ENCODE measurements around the gene DCLK1. TPM values are rescaled to one million over a fixed set of nuclear protein-coding genes. Genes with fewer than 3 reads are reported as not detected.

Gene DCLK1
- total RNA-seq, 1 experiment from 2014 or later, result 2.2 TPM

- Histone ChIP-seq H3K4me1 (replicated peaks) (peaks cover 33% of the 10 kb centered on the region), H3K27me3 (replicated peaks) (no peaks in the 10 kb centered on the region), H3K4me3 (no peak overlapping the region), H3K27ac (no peak overlapping the region), H3K9me3 (replicated peaks) (no peaks in the 10 kb centered on the region), H3K36me3 (no peaks in the 10 kb centered on the region)
- no peak for DNase-seq (ENCODE audit: low read depth in 1 of 2, low spot score in 2 of 2)
Measured at GRCh38 chr13:35841060-35841521, 290.1 kb downstream of the DCLK1 start.

DNA sequence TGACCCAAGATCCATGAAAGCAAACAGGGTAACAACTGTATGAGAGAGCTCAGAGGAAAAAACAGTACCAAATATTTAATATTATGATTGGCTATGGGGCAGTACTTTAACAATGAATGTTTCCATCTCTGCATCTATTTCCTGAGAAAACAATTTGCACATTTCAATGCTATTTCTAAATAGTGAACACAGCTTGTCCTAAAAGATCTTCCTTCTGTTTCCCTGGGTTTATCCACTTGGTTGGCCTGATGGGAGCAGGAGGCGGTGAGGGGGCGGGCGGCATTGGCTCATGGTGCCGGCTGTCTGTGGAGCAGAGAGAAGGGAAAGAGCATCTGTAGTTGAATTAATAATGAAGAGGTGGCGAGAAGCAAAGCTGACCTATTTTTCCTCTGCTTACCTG is 291.4 kb downstream of the DCLK1 start:
- H3K27me3 ChIP-seq (replicated peaks), result no peaks in the 10 kb centered on the region
- no peaks in the 10 kb centered on the region for H3K9me3 ChIP-seq (replicated peaks)
- peak overlapping the region; percentile 91 for H3K27ac ChIP-seq
- H3K4me1 ChIP-seq (replicated peaks), result peaks cover 33% of the 10 kb centered on the region
- no peaks in the 10 kb centered on the region for H3K36me3 ChIP-seq
- H3K4me3 ChIP-seq, result no peak overlapping the region
- no peak for DNase-seq (ENCODE audit: low read depth in 1 of 2, low spot score in 2 of 2)

DNA sequence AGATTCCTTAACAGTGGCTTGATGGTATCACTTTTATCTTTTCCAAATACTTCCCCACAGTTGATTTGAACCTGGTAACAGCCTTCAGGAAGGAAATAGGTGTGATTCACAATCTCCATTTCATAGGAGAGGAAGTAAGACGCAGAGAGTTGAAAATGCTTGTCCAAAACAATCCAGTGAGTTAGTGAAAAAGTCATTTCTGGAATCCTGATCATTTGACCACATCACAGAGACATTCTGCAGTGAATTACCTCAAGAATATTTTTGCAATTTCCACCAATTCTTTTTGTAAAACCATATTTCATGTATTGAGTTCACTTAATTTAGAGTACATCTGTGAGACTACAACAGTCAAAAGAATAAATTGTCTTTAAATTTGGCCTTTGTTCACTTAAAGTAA is 292.8 kb downstream of the DCLK1 start:
- peak in 1 of 2 experiments; percentile 76 for DNase-seq (ENCODE audit: low read depth in 1 of 2, low spot score in 2 of 2)
- Histone ChIP-seq H3K4me1 (replicated peaks) (peaks cover 33% of the 10 kb centered on the region), H3K9me3 (replicated peaks) (no peaks in the 10 kb centered on the region), H3K27me3 (replicated peaks) (no peaks in the 10 kb centered on the region), H3K36me3 (no peaks in the 10 kb centered on the region), H3K27ac (peak overlapping the region; percentile 91), H3K4me3 (no peak overlapping the region)

- H3K9me3 ChIP-seq (replicated peaks), result no peaks in the 10 kb centered on the region
- no peak for DNase-seq (ENCODE audit: low read depth in 1 of 2, low spot score in 2 of 2)
- H3K36me3 ChIP-seq, result no peaks in the 10 kb centered on the region
- no peaks in the 10 kb centered on the region for H3K27me3 ChIP-seq (replicated peaks)
- peaks cover 46% of the 10 kb centered on the region for H3K4me1 ChIP-seq (replicated peaks)
- no peak overlapping the region for H3K27ac ChIP-seq
- no peak overlapping the region for H3K4me3 ChIP-seq
Measured at GRCh38 chr13:35836446-35836845, 294.7 kb downstream of the DCLK1 start.

GRCh38 chr13:35835989-35836388 is 295.2 kb downstream of the DCLK1 start:
- H3K36me3 ChIP-seq, result no peaks in the 10 kb centered on the region
- H3K27ac ChIP-seq, result no peak overlapping the region
- DNase-seq (ENCODE audit: low read depth in 1 of 2, low spot score in 2 of 2), result no peak
- peaks cover 46% of the 10 kb centered on the region for H3K4me1 ChIP-seq (replicated peaks)
- H3K4me3 ChIP-seq, result no peak overlapping the region
- H3K9me3 ChIP-seq (replicated peaks), result no peaks in the 10 kb centered on the region
- no peaks in the 10 kb centered on the region for H3K27me3 ChIP-seq (replicated peaks)

- Histone ChIP-seq H3K4me1 (replicated peaks) (peaks cover 32% of the 10 kb centered on the region), H3K27ac (no peak overlapping the region), H3K9me3 (replicated peaks) (no peaks in the 10 kb centered on the region), H3K36me3 (no peaks in the 10 kb centered on the region), H3K4me3 (no peak overlapping the region), H3K27me3 (replicated peaks) (no peaks in the 10 kb centered on the region)
- no peak for DNase-seq (ENCODE audit: low read depth in 1 of 2, low spot score in 2 of 2)
Measured at GRCh38 chr13:35833608-35834275, 297.4 kb downstream of the DCLK1 start.

DNA sequence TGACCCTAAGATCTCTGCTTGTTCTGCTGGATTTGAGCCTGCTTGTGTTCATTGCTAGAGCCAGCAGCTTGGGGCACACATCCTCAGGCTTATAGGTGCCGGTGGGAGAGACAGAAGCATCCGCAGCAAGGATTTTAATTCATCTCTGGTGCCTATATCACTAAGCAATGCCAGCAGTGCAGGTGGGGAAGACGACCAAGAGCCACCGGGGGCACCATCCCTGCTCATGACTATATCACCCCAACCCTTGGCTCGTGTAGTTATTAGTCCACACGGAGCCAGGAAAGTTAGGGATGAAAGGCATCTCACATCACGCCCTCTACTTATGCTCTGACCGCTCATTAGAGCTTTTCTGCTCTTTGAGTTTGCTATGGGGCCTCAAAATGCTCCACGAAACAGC is 298.2 kb downstream of the DCLK1 start:
- Histone ChIP-seq H3K9me3 (replicated peaks) (no peaks in the 10 kb centered on the region), H3K36me3 (no peaks in the 10 kb centered on the region), H3K4me3 (no peak overlapping the region), H3K27me3 (replicated peaks) (no peaks in the 10 kb centered on the region), H3K4me1 (replicated peaks) (peaks cover 25% of the 10 kb centered on the region), H3K27ac (no peak overlapping the region)
- no peak for DNase-seq (ENCODE audit: low read depth in 1 of 2, low spot score in 2 of 2)

GRCh38 chr13:35832551-35832950 is 298.6 kb downstream of the DCLK1 start:
- Histone ChIP-seq H3K27me3 (replicated peaks) (no peaks in the 10 kb centered on the region), H3K36me3 (no peaks in the 10 kb centered on the region), H3K4me1 (replicated peaks) (peaks cover 20% of the 10 kb centered on the region), H3K27ac (no peak overlapping the region), H3K9me3 (replicated peaks) (no peaks in the 10 kb centered on the region), H3K4me3 (no peak overlapping the region)
- DNase-seq (ENCODE audit: low read depth in 1 of 2, low spot score in 2 of 2), result no peak

GRCh38 chr13:35830850-35831450 is 300.2 kb downstream of the DCLK1 start:
- no peaks in the 10 kb centered on the region for H3K9me3 ChIP-seq (replicated peaks)
- peaks cover 12% of the 10 kb centered on the region for H3K4me1 ChIP-seq (replicated peaks)
- H3K36me3 ChIP-seq, result no peaks in the 10 kb centered on the region
- no peak overlapping the region for H3K27ac ChIP-seq
- H3K4me3 ChIP-seq, result no peak overlapping the region
- no peak for DNase-seq (ENCODE audit: low read depth in 1 of 2, low spot score in 2 of 2)
- H3K27me3 ChIP-seq (replicated peaks), result no peaks in the 10 kb centered on the region

DNA sequence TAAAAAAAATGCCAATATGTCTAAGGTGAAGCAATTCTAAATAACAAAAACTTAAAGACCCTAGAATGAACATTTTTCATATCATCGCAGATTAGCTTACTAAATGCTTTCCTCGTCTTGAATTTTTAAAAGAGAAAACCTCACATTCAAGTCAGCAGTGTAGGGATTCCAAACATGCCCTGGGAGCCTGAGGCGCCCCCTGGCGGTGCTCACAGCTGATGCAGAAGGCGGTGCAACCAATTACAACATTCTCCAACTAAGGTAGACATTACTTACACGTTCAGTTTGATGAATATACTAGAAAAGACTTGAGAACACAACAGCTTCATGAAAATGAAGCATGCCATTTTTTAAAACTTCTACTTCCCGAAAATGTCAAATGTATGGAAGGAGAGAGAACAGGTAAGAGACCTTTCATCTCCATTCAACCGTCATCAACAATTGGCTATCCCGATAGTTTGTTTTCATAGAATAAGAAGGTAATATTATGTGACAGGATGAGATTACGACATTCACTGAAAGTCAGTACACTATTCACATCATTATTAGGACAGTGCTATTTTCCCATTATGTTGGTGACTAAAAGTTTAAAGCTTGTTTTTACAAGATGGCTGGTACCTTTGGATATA is 304.4 kb downstream of the DCLK1 start:
- no peak for DNase-seq (ENCODE audit: low read depth in 1 of 2, low spot score in 2 of 2)
- H3K4me1 ChIP-seq (replicated peaks), result no peaks in the 10 kb centered on the region
- H3K27me3 ChIP-seq (replicated peaks), result no peaks in the 10 kb centered on the region
- no peak overlapping the region for H3K27ac ChIP-seq
- H3K36me3 ChIP-seq, result no peaks in the 10 kb centered on the region
- H3K4me3 ChIP-seq, result no peak overlapping the region
- H3K9me3 ChIP-seq (replicated peaks), result no peaks in the 10 kb centered on the region

- Histone ChIP-seq H3K36me3 (no peaks in the 10 kb centered on the region), H3K4me3 (no peak overlapping the region), H3K4me1 (replicated peaks) (no peaks in the 10 kb centered on the region), H3K9me3 (replicated peaks) (no peaks in the 10 kb centered on the region), H3K27me3 (replicated peaks) (no peaks in the 10 kb centered on the region), H3K27ac (no peak overlapping the region)
- DNase-seq (ENCODE audit: low read depth in 1 of 2, low spot score in 2 of 2), result no peak
Measured at GRCh38 chr13:35824825-35825224, 306.4 kb downstream of the DCLK1 start.

DNA sequence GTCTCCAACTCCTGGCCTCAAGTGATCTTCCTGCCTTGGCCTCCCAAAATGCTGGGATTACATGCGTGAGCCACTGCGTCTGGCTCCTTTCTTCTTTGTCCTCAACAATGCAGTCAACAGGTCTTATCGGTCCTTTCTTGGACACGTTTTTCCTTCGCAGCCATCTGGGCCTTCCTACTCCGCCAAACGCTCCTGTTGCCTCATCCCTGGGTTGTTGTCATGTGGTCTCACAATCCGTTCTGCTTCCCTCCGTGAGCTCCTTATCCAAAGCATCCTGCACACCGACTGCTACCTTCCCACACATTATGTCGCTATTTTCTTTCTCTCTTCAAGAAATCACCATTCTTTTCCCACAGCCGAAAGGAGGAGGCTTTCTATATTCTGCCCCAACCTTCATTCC is 306.8 kb downstream of the DCLK1 start:
- Histone ChIP-seq H3K27me3 (replicated peaks) (no peaks in the 10 kb centered on the region), H3K36me3 (no peaks in the 10 kb centered on the region), H3K27ac (no peak overlapping the region), H3K9me3 (replicated peaks) (no peaks in the 10 kb centered on the region), H3K4me1 (replicated peaks) (no peaks in the 10 kb centered on the region), H3K4me3 (no peak overlapping the region)
- DNase-seq (ENCODE audit: low read depth in 1 of 2, low spot score in 2 of 2), result no peak

- no peaks in the 10 kb centered on the region for H3K9me3 ChIP-seq (replicated peaks)
- no peak for DNase-seq (ENCODE audit: low read depth in 1 of 2, low spot score in 2 of 2)
- no peaks in the 10 kb centered on the region for H3K36me3 ChIP-seq
- H3K27ac ChIP-seq, result no peak overlapping the region
- no peaks in the 10 kb centered on the region for H3K4me1 ChIP-seq (replicated peaks)
- H3K27me3 ChIP-seq (replicated peaks), result no peaks in the 10 kb centered on the region
- no peak overlapping the region for H3K4me3 ChIP-seq
Measured at GRCh38 chr13:35822666-35823065, 308.5 kb downstream of the DCLK1 start.

- H3K9me3 ChIP-seq (replicated peaks), result no peaks in the 10 kb centered on the region
- H3K36me3 ChIP-seq, result no peaks in the 10 kb centered on the region
- DNase-seq (ENCODE audit: low read depth in 1 of 2, low spot score in 2 of 2), result peak in 1 of 2 experiments; percentile 21
- H3K27ac ChIP-seq, result no peak overlapping the region
- H3K27me3 ChIP-seq (replicated peaks), result no peaks in the 10 kb centered on the region
- no peaks in the 10 kb centered on the region for H3K4me1 ChIP-seq (replicated peaks)
- no peak overlapping the region for H3K4me3 ChIP-seq
Measured at GRCh38 chr13:35818633-35819067, 312.5 kb downstream of the DCLK1 start.
